Upper lobe of right lung (tissue), 1 donor: ENCODE measurements around the gene MAPKAP1. TPM values are rescaled to one million over a fixed set of nuclear protein-coding genes. Genes with fewer than 3 reads are reported as not detected.

Experiments
- ATAC-seq: fragments of 200-7000 bp; cut with Tn5 transposase; one replicate; pipeline ENCODE4 v1.9.1; 2020; ENCODE audit warnings: mild to moderate bottlenecking, moderate library complexity
- DNase-seq: peaks from one replicate; pipeline ENCODE4 v3.0.0-alpha.2; 2020
- H3K27ac ChIP-seq: fragments of 200-600 bp; one replicate; pipeline ENCODE4 v1.8.0; 2022
- H3K27me3 ChIP-seq: fragments of 200-600 bp; one replicate; pipeline ENCODE4 v1.8.0; 2022; ENCODE audit warnings: mild to moderate bottlenecking
- H3K36me3 ChIP-seq: fragments of 200-600 bp; one replicate; pipeline ENCODE4 v1.8.0; 2022
- H3K4me1 ChIP-seq: fragments of 200-600 bp; one replicate; pipeline ENCODE4 v1.8.0; 2022
- H3K4me3 ChIP-seq: fragments of 200-600 bp; one replicate; pipeline ENCODE4 v1.8.0; 2022; ENCODE audit warnings: mild to moderate bottlenecking
- H3K9me3 ChIP-seq: fragments of 200-600 bp; one replicate; pipeline ENCODE4 v1.8.0; 2022
- CTCF ChIP-seq: fragments of 200-600 bp; IDR thresholded peaks from one replicate; pipeline ENCODE4 v1.8.0; 2022; ENCODE audit warnings: antibody characterized with exemption
- intact Hi-C: fragments of 100-400 bp; cut with DNase I; formaldehyde crosslinking; loops from one replicate; pipeline ENCODE4 v1.11.0; 2022
- total RNA-seq: library from RNA; stranded (reverse); fragmentation: NEBNext Ultra II Directional; extraction: Animal tissue kit (Norgen Biotek cat#: 25700); gene quantifications from one replicate; pipeline ENCODE4 v1.2.1, GENCODE V29; 2021
- donor health status: DM: no; HTN: yes; CAD: no; lungs with severe emphysema.

MAPKAP1 gene
- total RNA-seq, 1 donor from 2014 or later = 76.8 TPM

- DNase-seq (peak; percentile 83), ATAC-seq (peak; percentile 18)
- peak within 1 kb of the TSS; percentile 88 for H3K4me3 ChIP-seq
- H3K27me3 ChIP-seq = no peaks in the 10 kb centered on the region
- H3K36me3 ChIP-seq = no peaks in the 10 kb centered on the region
- peaks cover 30% of the 10 kb centered on the region for H3K4me1 ChIP-seq
- intact Hi-C loops = no loop called here
- no peaks in the 10 kb centered on the region for H3K9me3 ChIP-seq
- no peak for TF ChIP-seq CTCF
- H3K27ac ChIP-seq = peak within 1 kb of the TSS; percentile 84
These were observed 40.2 kb upstream of the MAPKAP1 start, which contains the start of gene PBX3 for GRCh38 chr9:125747053-125747764. TSS of gene PBX3 (plus strand) at chr9:125747373.

GRCh38 chr9:125746774-125747052 is 39.7 kb upstream of the MAPKAP1 start:
- intact Hi-C loops = no loop called here
- H3K4me3 ChIP-seq = peak overlapping the region; percentile 72
- peaks cover 28% of the 10 kb centered on the region for H3K4me1 ChIP-seq
- TF ChIP-seq CTCF = no peak
- no peak for DNase-seq
- no peaks in the 10 kb centered on the region for H3K36me3 ChIP-seq
- ATAC-seq = no peak
- no peaks in the 10 kb centered on the region for H3K27me3 ChIP-seq
- H3K27ac ChIP-seq = peak overlapping the region; percentile 82
- H3K9me3 ChIP-seq = no peaks in the 10 kb centered on the region

- Histone ChIP-seq H3K4me1 (peaks cover 28% of the 10 kb centered on the region), H3K9me3 (no peaks in the 10 kb centered on the region), H3K27ac (peak overlapping the region; percentile 82), H3K27me3 (no peaks in the 10 kb centered on the region), H3K4me3 (peak overlapping the region; percentile 72), H3K36me3 (no peaks in the 10 kb centered on the region)
- TF ChIP-seq CTCF = no peak
- intact Hi-C loops = no loop called here
- peak; percentile 98 for DNase-seq
- peak; percentile 95 for ATAC-seq
These were observed 39.2 kb upstream of the MAPKAP1 start for GRCh38 chr9:125746017-125746773.

- intact Hi-C loops = no loop called here
- no peak for DNase-seq
- H3K4me3 ChIP-seq = peak overlapping the region; percentile 72
- no peak for TF ChIP-seq CTCF
- H3K27ac ChIP-seq = peak overlapping the region; percentile 82
- H3K9me3 ChIP-seq = no peaks in the 10 kb centered on the region
- no peaks in the 10 kb centered on the region for H3K36me3 ChIP-seq
- H3K4me1 ChIP-seq = peaks cover 27% of the 10 kb centered on the region
- H3K27me3 ChIP-seq = no peaks in the 10 kb centered on the region
- ATAC-seq = no peak
These were observed 38.6 kb upstream of the MAPKAP1 start for GRCh38 chr9:125745682-125746016.

- TF ChIP-seq CTCF = no peak
- Histone ChIP-seq H3K4me3 (no peak overlapping the region), H3K36me3 (no peaks in the 10 kb centered on the region), H3K9me3 (no peaks in the 10 kb centered on the region), H3K27ac (no peak overlapping the region), H3K4me1 (peaks cover 20% of the 10 kb centered on the region), H3K27me3 (no peaks in the 10 kb centered on the region)
- DNase-seq (no peak), ATAC-seq (no peak)
- intact Hi-C loops = no loop called here
These were observed 38.0 kb upstream of the MAPKAP1 start for GRCh38 chr9:125745018-125745417.
